GM12878 (cell line): ENCODE measurements around the gene GSK3A. TPM values are rescaled to one million over a fixed set of nuclear protein-coding genes. Genes with fewer than 3 reads are reported as not detected.

Experiments
- BRCA1 ChIP-seq: IDR thresholded peaks from 2 replicates; pipeline ENCODE4 v1.6.1; 2011; ENCODE audit warnings: low read depth, low read length, improper control_type of control experiment
- CREB1 ChIP-seq: IDR thresholded peaks from 2 replicates; pipeline ENCODE4 v1.6.1; 2012; ENCODE audit warnings: low read depth, mild to moderate bottlenecking, inconsistent platforms
- CTCF ChIP-seq, 3 experiments: IDR thresholded peaks in 2 of 3; conservative IDR thresholded peaks in 1 of 3; 2 replicates each; pipeline ENCODE4 v1.5.1; 2011; ENCODE audit warnings: low read depth in 3 of 3, low read length in 3 of 3, mild to moderate bottlenecking in 3 of 3, control low read depth in 2 of 3, moderate library complexity in 2 of 3, inconsistent platforms in 1 of 3, mixed read lengths in 1 of 3; ENCODE audit not compliant: control insufficient read depth in 2 of 3, insufficient read depth in 1 of 3; ENCODE audit errors: extremely low read depth in 1 of 3
- E2F4 ChIP-seq: IDR thresholded peaks from 2 replicates; pipeline ENCODE4 v1.6.1; 2012; ENCODE audit warnings: low read depth, low read length, improper control_type of control experiment
- E4F1 ChIP-seq: fragments of 450-650 bp; IDR thresholded peaks from 2 replicates; pipeline ENCODE4 v1.6.1; 2018; ENCODE audit warnings: borderline replicate concordance, mild to moderate bottlenecking; ENCODE audit not compliant: partially characterized antibody
- HDGF ChIP-seq: fragments of 450-650 bp; IDR thresholded peaks from 2 replicates; pipeline ENCODE4 v1.6.1; 2016; ENCODE audit warnings: antibody characterized with exemption
- IKZF1 ChIP-seq: fragments of 450-650 bp; conservative IDR thresholded peaks from 2 replicates; pipeline ENCODE4 v1.6.1; 2017; ENCODE audit warnings: antibody characterized with exemption, mild to moderate bottlenecking
- MAX ChIP-seq: IDR thresholded peaks from 2 replicates; pipeline ENCODE4 v1.6.1; 2012; ENCODE audit warnings: low read depth, low read length, improper control_type of control experiment
- MEF2B ChIP-seq: fragments of 450-650 bp; IDR thresholded peaks from 2 replicates; pipeline ENCODE4 v1.6.1; 2018; ENCODE audit warnings: mild to moderate bottlenecking, moderate library complexity; ENCODE audit not compliant: partially characterized antibody, poor library complexity, severe bottlenecking
- NFIC ChIP-seq: IDR thresholded peaks from 2 replicates; pipeline ENCODE4 v1.6.1; 2012; ENCODE audit warnings: low read depth, mild to moderate bottlenecking, inconsistent platforms, low read length, moderate library complexity
- PBX3 ChIP-seq: IDR thresholded peaks from 2 replicates; pipeline ENCODE4 v1.6.1; 2011; ENCODE audit warnings: mild to moderate bottlenecking, low read depth, low read length, moderate library complexity; ENCODE audit not compliant: insufficient replicate concordance
- SMARCA5 ChIP-seq: fragments of 450-650 bp; IDR thresholded peaks from 2 replicates; pipeline ENCODE4 v1.6.1; 2017; ENCODE audit warnings: mild to moderate bottlenecking
- SRF ChIP-seq, 2 experiments: IDR thresholded peaks; 2 replicates each; pipeline ENCODE4 v1.6.1; 2011; ENCODE audit warnings: low read depth in 2 of 2, low read length in 2 of 2, mild to moderate bottlenecking in 1 of 2, moderate library complexity in 1 of 2
- YY1 ChIP-seq: IDR thresholded peaks from 2 replicates; pipeline ENCODE4 v1.6.1; 2011; ENCODE audit warnings: low read depth, mild to moderate bottlenecking, low read length
- ZNF217 ChIP-seq: fragments of 450-650 bp; IDR thresholded peaks from 2 replicates; pipeline ENCODE4 v1.6.1; 2017; ENCODE audit warnings: antibody characterized with exemption, mild to moderate bottlenecking
- ZNF622 ChIP-seq: fragments of 450-650 bp; IDR thresholded peaks from 2 replicates; pipeline ENCODE4 v1.6.1; 2017; ENCODE audit warnings: mild to moderate bottlenecking, inconsistent platforms
- ZNF687 ChIP-seq: fragments of 450-650 bp; IDR thresholded peaks from 2 replicates; pipeline ENCODE4 v1.6.1; 2017; ENCODE audit warnings: mild to moderate bottlenecking, moderate library complexity
- polyA plus RNA-seq, 11 experiments: library from polyadenylated mRNA; depleted of rRNA in 4 of 11; unstranded in 6 of 11; stranded (reverse) in 5 of 11; fragments of >200 nt; fragmentation: Nextera tagmentation in 4 of 11; fragmentation: Illumina TruSeq in 1 of 11; extraction: Ambion mirVana in 4 of 11; extraction: Trizol in 1 of 11; gene quantifications; 1 replicate in 1 of 11; 2 replicates in 10 of 11; pipeline versions ENCODE4 v1.2.1 to v1.2.3, GENCODE V29; 2011 to 2016; ENCODE audit warnings: inconsistent platforms in 2 of 11, missing spikeins in 2 of 11, low read depth in 1 of 11
- total RNA-seq, 4 experiments: library from RNA; depleted of rRNA in 3 of 4; stranded (reverse); fragments of >200 nt in 3 of 4; fragmentation: Illumina TruSeq in 1 of 4; extraction: Trizol in 1 of 4; gene quantifications; 2 replicates each; pipeline versions ENCODE4 v1.2.1 to v1.2.3, GENCODE V29; 2013 to 2021

Gene GSK3A
- total and polyA plus RNA-seq, 10 of the 15 experiments (the other 5 are each of a cell fraction or from before 2014, with no cell fraction given): 1.00 to 47.9 (median 15.2) TPM

GRCh38 chr19:42242512-42243409 lies at the start of gene GSK3A (continued):
- TF ChIP-seq PBX3: peak; percentile 82
- TF ChIP-seq SMARCA5: no peak; the same call in 1 of the 2 replicates
- TF ChIP-seq CTCF (IDR thresholded peaks at IDR 0.05 in 2 of 3, conservative IDR thresholded peaks at IDR 0.05 in 1 of 3; ENCODE audit: control insufficient read depth in 2 of 3, extremely low read depth in 1 of 3, insufficient read depth in 1 of 3, low read depth in 3 of 3, low read length in 3 of 3): no peak
- peak; percentile 88 for TF ChIP-seq HDGF
- 0 out of 2 replicates have a peak, but pooled peaks have one; percentile 50 for TF ChIP-seq ZNF217
- TF ChIP-seq SRF (IDR thresholded peaks at IDR 0.05; ENCODE audit: low read depth in 2 of 2, low read length in 2 of 2): no peak
- peak; percentile 78 for TF ChIP-seq E4F1
- TF ChIP-seq E2F4: peak; percentile 61
- peak; percentile 7; the same call in 1 of the 2 replicates for TF ChIP-seq MAX
- peak; percentile 100 for TF ChIP-seq IKZF1
- TF ChIP-seq BRCA1: no peak
- TF ChIP-seq CREB1: peak; percentile 91
- TF ChIP-seq ZNF687: peak; percentile 68; the same call in 1 of the 2 replicates
- peak; percentile 89 for TF ChIP-seq YY1
- TF ChIP-seq NFIC: no peak
- TF ChIP-seq ZNF622: no peak
- peak; percentile 46 for TF ChIP-seq MEF2B
